Stimulated activated CD4-positive, alpha-beta T cell treated with anti-CD3 and anti-CD28 coated beads, TNF-alpha, amount 100 ng/mL, for 4 hours (primary cell): ENCODE data around the gene PCDHGC3.

ENCODE experiments used
- DNase-seq, 3 experiments: peaks; one replicate each; pipeline ENCODE4 v3.0.0-alpha.2; 2020; ENCODE audit warnings: low read depth in 3 of 3

The PCDHGC3 gene

GRCh38 chr5:141523991-141524390, 48.2 kb downstream of the PCDHGC3 start:
- no peak for DNase-seq

DNA sequence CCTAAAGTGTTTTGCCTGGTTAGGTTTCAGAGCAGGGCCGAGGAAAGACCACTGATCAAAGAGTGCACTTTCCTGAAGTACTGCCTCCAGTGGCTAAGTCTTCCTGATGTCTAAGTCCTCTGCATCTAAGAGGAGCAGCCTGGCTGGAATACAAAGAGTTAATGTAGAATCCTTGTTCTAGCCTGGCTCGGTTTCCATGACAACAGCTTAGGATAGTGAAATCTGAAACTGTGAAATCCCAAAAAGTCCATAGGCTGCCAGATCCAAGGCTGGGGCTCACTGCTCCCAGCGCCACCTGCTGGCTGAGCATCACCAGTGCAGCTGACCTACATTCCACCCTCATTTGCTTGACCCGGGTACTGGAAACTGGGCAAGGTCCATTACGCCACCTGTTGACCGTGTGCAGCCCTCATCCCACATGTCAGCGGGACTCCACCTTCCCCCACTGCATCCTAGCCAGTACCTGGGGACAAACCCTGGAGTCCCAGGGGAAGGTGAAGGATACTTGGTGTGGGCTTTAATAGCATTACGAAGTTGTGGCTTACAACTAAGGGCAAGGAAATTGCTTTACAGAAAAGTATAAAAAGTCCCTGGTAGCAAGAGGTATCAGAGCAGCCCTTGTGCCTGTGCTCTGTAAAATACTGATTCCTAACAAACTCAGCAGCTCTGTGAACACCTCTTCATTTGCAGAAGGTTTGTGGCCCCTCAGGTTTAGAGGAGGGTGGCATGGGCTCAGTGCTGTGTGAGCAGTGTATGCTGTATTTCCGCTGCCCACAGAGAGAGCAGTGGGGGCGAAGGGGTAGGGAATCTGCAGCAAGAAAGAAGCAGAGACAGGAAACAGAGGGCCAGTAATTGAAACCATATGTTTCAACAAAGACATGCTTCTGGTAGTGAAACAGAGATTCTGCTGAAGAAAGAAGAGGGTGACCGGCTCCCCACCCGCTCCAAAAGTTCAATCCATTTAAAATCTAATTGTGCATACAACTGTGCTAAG, 49.1 kb downstream of the PCDHGC3 start:
- DNase-seq: peak in 2 of 3 experiments; percentile 14 to 16

- DNase-seq: no peak
These were observed 49.9 kb downstream of the PCDHGC3 start for GRCh38 chr5:141525653-141526052.

DNA sequence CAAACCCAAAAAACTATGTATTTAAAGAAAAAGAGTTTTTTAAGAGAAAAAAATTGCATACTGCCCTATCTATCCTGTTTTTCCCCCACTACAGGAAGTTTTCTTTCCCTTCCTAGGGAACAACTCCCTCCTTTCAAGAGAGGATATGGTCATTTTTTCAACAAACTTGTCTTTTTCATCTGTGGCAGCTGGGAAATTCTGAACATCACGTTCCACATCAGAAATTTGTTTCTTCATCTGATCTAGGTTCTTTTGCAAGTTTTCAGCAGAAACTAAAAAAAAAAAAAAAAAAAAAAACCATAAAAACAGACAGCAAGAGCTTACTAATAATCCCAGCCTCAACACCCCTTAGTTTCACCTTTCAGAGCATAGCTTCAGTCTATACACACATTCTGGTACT, 51.7 kb downstream of the PCDHGC3 start:
- DNase-seq: no peak
